ENCODE data around the gene AP2M1. TPM values are rescaled to one million over a fixed set of nuclear protein-coding genes. Genes with fewer than 3 reads are reported as not detected.

Gene AP2M1
- total and polyA plus RNA-seq, 4 donors, result 153 to 333 (median 251) TPM

DNA sequence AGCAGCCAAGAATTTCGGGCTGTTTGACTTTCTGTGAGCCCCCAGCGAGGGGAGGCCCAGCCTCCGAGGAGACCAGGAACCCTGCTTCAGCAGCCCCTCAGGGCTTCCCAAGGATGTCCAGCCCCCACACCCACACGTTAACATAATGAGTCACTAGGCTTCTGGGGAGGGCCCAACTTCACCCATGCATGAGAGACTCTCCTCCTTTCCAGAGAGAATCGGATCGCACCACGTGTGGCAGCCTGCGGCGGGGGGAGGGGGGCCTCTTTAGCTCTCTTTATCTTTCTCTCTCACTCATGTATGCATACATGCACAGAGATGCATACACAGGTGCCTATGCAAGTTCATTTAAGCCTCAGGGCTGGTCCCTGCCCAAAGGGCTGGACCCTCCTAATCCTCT is 3.1 kb upstream of the AP2M1 start:
- no peak overlapping the region for H3K4me3 ChIP-seq
- H3K27ac ChIP-seq (ENCODE audit: low read depth in 1 of 2, low read length in 1 of 2), result peak overlapping the region in 1 of 2 donors; percentile 3
- peaks cover 0 to 17% (median under 1%) of the 10 kb centered on the region in 5 donors for H3K4me1 ChIP-seq (ENCODE audit: control insufficient read depth in 5 of 5, insufficient read depth in 5 of 5, low read length in 5 of 5)
- DNase-seq (no peak), ATAC-seq (ENCODE audit: insufficient read depth, low FRiP score) (no peak)
- no peaks in the 10 kb centered on the region for H3K9me3 ChIP-seq (ENCODE audit: control insufficient read depth in 4 of 4, insufficient read depth in 3 of 4, low read length in 3 of 4)
- H3K9ac ChIP-seq (ENCODE audit: insufficient read depth in 1 of 2, low read length in 2 of 2), result no peak overlapping the region
- WGBS, 2 donors, result 88 to 92% methylated on average over 9 of the region's 9 CpGs
- H3K27me3 ChIP-seq (ENCODE audit: control insufficient read depth in 3 of 3, insufficient read depth in 3 of 3, low read length in 2 of 3), result no peaks in the 10 kb centered on the region
- TF ChIP-seq, protein P1, sequence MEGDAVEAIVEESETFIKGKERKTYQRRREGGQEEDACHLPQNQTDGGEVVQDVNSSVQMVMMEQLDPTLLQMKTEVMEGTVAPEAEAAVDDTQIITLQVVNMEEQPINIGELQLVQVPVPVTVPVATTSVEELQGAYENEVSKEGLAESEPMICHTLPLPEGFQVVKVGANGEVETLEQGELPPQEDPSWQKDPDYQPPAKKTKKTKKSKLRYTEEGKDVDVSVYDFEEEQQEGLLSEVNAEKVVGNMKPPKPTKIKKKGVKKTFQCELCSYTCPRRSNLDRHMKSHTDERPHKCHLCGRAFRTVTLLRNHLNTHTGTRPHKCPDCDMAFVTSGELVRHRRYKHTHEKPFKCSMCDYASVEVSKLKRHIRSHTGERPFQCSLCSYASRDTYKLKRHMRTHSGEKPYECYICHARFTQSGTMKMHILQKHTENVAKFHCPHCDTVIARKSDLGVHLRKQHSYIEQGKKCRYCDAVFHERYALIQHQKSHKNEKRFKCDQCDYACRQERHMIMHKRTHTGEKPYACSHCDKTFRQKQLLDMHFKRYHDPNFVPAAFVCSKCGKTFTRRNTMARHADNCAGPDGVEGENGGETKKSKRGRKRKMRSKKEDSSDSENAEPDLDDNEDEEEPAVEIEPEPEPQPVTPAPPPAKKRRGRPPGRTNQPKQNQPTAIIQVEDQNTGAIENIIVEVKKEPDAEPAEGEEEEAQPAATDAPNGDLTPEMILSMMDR (IDR thresholded peaks at IDR 0.05; ENCODE audit: control extremely low read depth, extremely low read depth), result no peak
- H3K36me3 ChIP-seq (ENCODE audit: control insufficient read depth in 4 of 4, insufficient read depth in 4 of 4, low read length in 4 of 4), result peaks cover 26 to 46% (median 35%) of the 10 kb centered on the region in 4 donors

GRCh38 chr3:184172681-184173373 is 1.8 kb upstream of the AP2M1 start:
- 90 to 92% methylated on average over 5 of the region's 5 CpGs for WGBS, 2 donors
- no peak for DNase-seq
- peaks cover 18 to 44% (median 35%) of the 10 kb centered on the region in 4 donors for H3K36me3 ChIP-seq (ENCODE audit: control insufficient read depth in 4 of 4, insufficient read depth in 4 of 4, low read length in 4 of 4)
- no peak overlapping the region for H3K4me3 ChIP-seq
- H3K27ac ChIP-seq (ENCODE audit: low read depth in 1 of 2, low read length in 1 of 2), result no peak overlapping the region
- no peaks in the 10 kb centered on the region for H3K27me3 ChIP-seq (ENCODE audit: control insufficient read depth in 3 of 3, insufficient read depth in 3 of 3, low read length in 2 of 3)
- peaks cover 0 to 30% (median 12%) of the 10 kb centered on the region in 5 donors for H3K4me1 ChIP-seq (ENCODE audit: control insufficient read depth in 5 of 5, insufficient read depth in 5 of 5, low read length in 5 of 5)
- TF ChIP-seq, protein P1 (IDR thresholded peaks at IDR 0.05; ENCODE audit: control extremely low read depth, extremely low read depth), result no peak
- H3K9me3 ChIP-seq (ENCODE audit: control insufficient read depth in 4 of 4, insufficient read depth in 3 of 4, low read length in 3 of 4), result no peaks in the 10 kb centered on the region
- no peak for ATAC-seq (ENCODE audit: insufficient read depth, low FRiP score)
- no peak overlapping the region for H3K9ac ChIP-seq (ENCODE audit: insufficient read depth in 1 of 2, low read length in 2 of 2)

GRCh38 chr3:184173374-184173722 is 1.3 kb upstream of the AP2M1 start:
- Histone ChIP-seq H3K9ac (ENCODE audit: insufficient read depth in 1 of 2, low read length in 2 of 2) (no peak overlapping the region), H3K4me1 (ENCODE audit: control insufficient read depth in 5 of 5, insufficient read depth in 5 of 5, low read length in 5 of 5) (peaks cover 0 to 30% (median 14%) of the 10 kb centered on the region in 5 donors), H3K27ac (ENCODE audit: low read depth in 1 of 2, low read length in 1 of 2) (no peak overlapping the region), H3K36me3 (ENCODE audit: control insufficient read depth in 4 of 4, insufficient read depth in 4 of 4, low read length in 4 of 4) (peaks cover 18 to 44% (median 37%) of the 10 kb centered on the region in 4 donors), H3K9me3 (ENCODE audit: control insufficient read depth in 4 of 4, insufficient read depth in 3 of 4, low read length in 3 of 4) (no peaks in the 10 kb centered on the region), H3K4me3 (no peak overlapping the region), H3K27me3 (ENCODE audit: control insufficient read depth in 3 of 3, insufficient read depth in 3 of 3, low read length in 2 of 3) (no peaks in the 10 kb centered on the region)
- TF ChIP-seq, protein P1 (IDR thresholded peaks at IDR 0.05; ENCODE audit: control extremely low read depth, extremely low read depth), result no peak
- 94 to 95% methylated on average over 2 of the region's 2 CpGs for WGBS, 2 donors
- no peak for DNase-seq
- no peak for ATAC-seq (ENCODE audit: insufficient read depth, low FRiP score)
